Measurements from ENCODE around the gene AGAP1.

Gene AGAP1

GRCh38 chr2:235920216-235920865 is 426.5 kb downstream of the AGAP1 start:
- DNase-seq (ENCODE audit: low read depth in 2 of 2): no peak

GRCh38 chr2:235921508-235922191 is 427.8 kb downstream of the AGAP1 start:
- no peak for DNase-seq (ENCODE audit: low read depth in 2 of 2)

GRCh38 chr2:235922839-235923238 is 429.0 kb downstream of the AGAP1 start:
- DNase-seq (ENCODE audit: low read depth in 2 of 2): no peak

GRCh38 chr2:235923859-235924674 is 430.2 kb downstream of the AGAP1 start:
- no peak for DNase-seq (ENCODE audit: low read depth in 2 of 2)

GRCh38 chr2:235924675-235925063 is 430.8 kb downstream of the AGAP1 start:
- no peak for DNase-seq (ENCODE audit: low read depth in 2 of 2)

- DNase-seq (ENCODE audit: low read depth in 2 of 2): no peak
Observed at GRCh38 chr2:235925250-235925919, 431.5 kb downstream of the AGAP1 start.

DNA sequence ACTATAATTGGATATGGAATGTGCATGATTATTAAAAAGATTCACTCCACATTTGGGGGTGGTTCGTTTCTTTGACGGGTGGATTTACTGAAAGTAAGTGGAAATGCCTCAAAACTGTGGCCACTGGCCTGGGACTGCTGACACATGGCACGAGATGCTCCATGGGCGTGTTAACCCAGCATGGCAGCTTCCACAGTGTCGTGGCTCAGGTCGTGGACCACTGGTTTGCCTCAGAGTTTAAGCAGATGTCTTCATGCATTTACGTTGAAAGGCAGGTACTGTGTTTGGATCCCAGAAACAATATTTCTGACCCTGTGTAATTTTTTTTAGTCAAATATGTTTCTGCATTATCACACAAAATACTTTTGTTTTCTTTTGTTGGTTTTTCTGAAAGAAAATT is 432.4 kb downstream of the AGAP1 start:
- DNase-seq (ENCODE audit: low read depth in 2 of 2): no peak

DNA sequence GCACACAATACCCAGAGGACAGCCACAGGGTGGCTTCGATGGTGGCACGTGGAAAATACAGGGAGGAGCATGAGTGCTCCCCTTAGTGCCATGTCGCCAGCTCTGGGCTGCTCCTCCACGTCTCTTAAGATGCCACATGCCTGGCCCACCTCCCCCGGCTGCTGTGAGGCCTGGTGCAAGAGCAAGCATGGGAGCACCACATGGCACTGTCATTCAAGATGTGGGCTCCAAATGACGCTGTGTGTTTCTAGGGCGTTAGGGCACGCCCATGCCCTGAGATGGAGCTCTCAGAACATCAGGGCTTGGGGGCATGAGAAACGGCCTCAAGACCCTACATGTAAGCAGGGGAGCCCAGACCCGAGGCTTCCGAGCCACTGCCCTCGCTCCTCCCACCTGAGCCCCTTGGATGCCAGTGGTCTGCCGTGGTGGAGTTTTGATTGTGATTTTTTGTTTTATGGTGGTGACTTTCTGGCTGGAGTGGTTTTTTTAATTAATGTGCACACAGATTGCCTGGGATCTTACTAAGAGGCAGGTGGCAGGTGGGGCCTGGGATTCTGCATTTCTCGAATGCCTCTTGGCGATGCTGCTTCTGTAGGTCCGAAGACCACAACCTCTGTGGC is 435.0 kb downstream of the AGAP1 start:
- DNase-seq (ENCODE audit: low read depth in 2 of 2): no peak

- no peak for DNase-seq (ENCODE audit: low read depth in 2 of 2)
Observed at GRCh38 chr2:235930701-235931100, 436.9 kb downstream of the AGAP1 start.

DNA sequence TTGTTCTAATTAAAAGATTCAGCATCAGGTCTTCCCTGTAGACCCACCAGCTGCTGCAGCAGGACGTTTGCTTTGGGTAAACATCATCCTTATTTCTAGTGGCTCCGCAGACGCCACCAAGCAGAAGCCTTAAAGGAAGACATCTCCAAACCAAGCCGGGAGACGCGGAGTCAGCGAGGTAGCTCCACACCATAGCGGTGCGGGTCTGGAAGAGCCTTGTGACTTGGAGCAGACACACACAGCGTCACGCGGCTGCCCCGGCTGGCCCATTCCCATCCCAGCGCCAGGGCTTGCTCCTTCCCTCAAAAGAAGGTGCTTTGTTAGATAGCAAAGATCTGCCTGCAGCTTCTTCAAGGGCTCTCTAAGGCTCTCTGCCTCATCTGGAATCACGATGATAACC is 437.8 kb downstream of the AGAP1 start:
- DNase-seq (ENCODE audit: low read depth in 2 of 2): no peak

DNA sequence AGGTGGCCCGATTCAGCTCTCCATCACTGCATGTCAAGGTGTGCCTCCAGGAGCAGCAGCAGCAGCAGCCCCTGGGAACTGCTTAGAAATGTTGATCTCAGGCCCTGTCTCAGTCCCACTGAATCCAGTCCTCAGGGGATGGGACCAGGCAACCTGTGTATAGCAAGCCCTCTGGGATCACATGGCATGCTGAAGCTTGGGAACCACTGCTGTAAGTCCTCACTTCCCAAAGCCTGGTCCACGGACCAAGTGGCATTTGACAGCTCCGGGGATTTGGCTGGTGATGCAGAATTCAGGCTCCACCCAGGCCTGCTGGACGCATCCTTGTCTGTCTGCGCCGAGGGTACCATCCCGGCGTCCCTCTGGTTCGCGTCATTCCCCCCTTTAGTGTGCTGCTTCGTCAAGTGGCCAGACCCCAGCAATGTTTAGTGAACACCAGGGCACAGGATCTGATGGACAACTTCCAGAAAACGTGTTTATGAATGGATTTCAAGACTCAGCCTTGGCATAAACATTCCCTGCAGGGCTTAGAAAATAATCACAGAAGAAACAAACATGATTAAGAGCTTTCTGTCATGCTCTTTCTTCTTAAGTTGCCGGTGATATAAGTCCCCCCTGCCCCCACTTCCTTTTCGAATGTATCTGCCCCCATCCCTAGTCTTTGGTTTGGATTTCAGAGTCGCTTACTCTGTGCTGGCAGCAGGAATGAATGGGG is 440.4 kb downstream of the AGAP1 start:
- no peak for DNase-seq (ENCODE audit: low read depth in 2 of 2)

GRCh38 chr2:235934774-235935484 is 441.1 kb downstream of the AGAP1 start:
- no peak for DNase-seq (ENCODE audit: low read depth in 2 of 2)

DNA sequence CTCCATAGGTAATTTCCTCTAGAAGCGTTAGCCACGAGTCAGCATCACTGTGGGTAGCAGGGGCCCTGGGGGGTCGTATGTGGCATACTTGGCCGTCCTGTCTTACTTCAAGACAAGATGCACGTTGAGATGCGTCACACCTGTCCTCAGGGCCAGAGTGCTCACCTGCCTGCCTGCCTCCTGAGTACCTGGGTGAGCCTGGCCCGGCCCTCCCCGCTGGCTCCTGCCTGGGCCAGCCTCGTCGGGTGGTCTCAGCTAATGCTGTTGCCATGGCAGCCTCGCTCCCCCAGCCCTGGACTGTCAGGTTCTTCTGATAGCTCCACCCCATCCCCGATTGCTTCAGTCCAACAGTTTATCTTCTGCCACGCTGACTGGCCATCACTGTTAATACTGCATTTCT is 441.9 kb downstream of the AGAP1 start:
- DNase-seq (ENCODE audit: low read depth in 2 of 2): no peak

DNA sequence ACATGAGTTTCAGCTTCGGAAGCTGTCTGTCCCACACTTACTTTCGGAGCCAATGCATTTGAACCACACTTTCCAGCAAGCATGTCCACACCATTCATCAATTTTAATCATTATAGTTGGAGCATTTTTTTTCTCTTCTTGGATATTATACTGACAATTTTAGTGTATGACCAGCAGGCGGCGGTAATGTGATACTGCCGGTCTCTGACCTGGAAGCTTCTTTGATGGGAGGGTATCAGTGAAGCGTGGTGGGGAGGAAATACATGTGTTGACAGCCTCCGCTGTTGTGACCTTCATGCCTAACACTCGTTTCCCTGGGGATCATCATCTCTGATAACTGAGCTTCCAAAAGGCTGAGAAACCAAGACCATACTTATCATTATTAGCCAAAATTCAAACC is 442.6 kb downstream of the AGAP1 start:
- DNase-seq (ENCODE audit: low read depth in 2 of 2): no peak

- no peak for DNase-seq (ENCODE audit: low read depth in 2 of 2)
Observed at GRCh38 chr2:235937087-235937486, 443.2 kb downstream of the AGAP1 start.

- no peak for DNase-seq (ENCODE audit: low read depth in 2 of 2)
Observed at GRCh38 chr2:235937526-235937925, 443.7 kb downstream of the AGAP1 start.

DNA sequence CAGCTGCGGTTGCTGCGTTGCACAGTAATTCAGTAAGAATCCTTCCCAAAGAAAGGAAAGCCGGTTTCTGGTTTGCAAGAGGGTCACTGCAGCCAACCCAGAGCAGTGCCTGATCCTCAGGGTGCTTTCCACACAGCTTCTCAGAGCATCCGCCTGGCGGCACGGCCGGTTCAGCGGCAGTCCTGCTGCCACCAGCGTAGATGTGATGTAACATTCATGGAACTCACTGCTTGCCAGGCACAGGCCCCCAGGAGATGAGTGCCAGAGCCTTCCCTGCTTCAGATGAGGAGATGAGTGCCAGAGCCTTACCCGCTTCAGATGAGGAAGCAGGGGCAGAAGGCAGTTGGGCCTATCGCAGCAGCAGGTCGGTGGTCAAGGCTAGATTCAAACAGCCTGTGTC is 444.1 kb downstream of the AGAP1 start:
- DNase-seq (ENCODE audit: low read depth in 2 of 2): no peak

DNA sequence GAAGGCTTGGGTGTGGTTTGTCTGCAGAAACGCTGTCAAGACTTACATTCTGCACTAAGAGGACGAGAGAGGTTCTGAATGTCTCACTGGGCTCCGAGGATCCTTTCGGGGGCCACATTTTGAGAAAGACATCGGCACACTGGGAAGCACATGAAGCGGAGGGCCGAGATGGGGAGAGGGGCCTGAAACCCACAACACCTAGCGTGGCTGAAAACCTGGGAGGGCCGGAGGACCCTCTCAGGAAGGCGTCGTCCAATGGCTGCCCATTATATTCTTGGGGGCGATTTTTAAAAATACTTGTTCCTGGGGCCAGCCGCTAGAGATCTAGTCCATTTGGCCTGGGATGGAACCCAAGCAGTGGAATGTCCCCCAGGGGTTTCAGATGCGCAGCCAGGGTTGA is 444.8 kb downstream of the AGAP1 start:
- DNase-seq (ENCODE audit: low read depth in 2 of 2): no peak

DNA sequence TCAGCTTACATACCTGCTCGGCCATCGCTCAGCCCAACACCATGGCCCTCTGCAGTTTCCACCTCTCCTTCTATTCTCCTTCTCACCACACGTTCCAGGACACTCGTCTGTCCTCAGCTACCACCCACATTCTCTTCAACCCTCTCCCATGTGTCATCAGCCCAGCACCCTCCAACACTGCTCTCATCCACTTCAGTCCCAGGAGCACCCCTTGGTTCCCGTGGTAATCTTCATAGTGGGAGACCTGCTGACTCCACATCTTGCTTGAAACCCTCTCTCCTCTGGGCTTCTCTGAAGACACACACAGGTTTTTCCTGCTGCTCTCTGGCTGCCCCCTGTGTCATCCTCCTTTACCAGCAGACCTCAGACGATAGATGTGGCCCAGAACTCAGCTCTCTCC is 445.6 kb downstream of the AGAP1 start:
- no peak for DNase-seq (ENCODE audit: low read depth in 2 of 2)

- no peak for DNase-seq (ENCODE audit: low read depth in 2 of 2)
Observed at GRCh38 chr2:235940330-235940729, 446.5 kb downstream of the AGAP1 start.

- DNase-seq (ENCODE audit: low read depth in 2 of 2): no peak
Observed at GRCh38 chr2:235944591-235944990, 450.7 kb downstream of the AGAP1 start.
